Measurements from ENCODE around the gene SHROOM3.
A peak's percentile ranks its signal among the peaks of the same experiment; 100 is the strongest.

SHROOM3 gene

DNA sequence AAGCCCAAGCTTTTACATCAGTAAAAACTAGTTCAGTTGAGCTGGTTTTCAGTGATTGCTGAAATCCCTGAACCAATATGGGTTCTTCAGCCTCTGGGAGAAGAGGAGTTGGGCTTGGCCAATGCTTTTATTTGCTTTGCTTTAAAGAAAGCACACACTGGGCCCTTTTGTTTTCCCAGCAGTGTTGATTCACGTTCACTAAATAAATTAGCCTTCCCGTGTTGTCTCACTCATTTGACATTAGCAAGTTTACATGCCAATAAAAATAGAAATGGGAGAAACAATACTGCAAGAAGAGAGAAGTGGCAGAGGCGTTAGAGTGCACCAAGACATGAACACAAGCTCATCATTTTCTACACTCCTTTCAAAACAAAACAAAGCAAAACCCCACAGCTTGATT, 136.2 kb downstream of the SHROOM3 start:
- no peak for DNase-seq

DNA sequence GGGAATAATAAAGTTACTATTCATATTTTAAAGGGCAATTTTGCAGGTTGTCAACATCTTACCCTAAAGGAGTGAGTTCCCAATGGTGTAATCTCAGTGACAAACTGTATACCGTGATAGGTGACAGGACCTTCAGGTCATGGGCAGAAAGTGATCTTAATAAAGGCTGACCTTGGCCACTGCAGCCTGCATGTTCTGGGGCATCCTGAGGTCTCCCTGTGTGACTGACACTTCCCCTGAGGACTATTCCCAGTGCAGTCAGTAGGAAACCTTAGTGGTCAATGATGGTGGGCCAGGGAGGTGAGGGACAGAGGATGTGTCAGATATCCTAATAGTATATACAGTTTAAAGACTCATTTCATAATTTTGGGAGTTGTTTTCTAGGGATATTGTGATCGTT, 137.2 kb downstream of the SHROOM3 start:
- DNase-seq: no peak

DNA sequence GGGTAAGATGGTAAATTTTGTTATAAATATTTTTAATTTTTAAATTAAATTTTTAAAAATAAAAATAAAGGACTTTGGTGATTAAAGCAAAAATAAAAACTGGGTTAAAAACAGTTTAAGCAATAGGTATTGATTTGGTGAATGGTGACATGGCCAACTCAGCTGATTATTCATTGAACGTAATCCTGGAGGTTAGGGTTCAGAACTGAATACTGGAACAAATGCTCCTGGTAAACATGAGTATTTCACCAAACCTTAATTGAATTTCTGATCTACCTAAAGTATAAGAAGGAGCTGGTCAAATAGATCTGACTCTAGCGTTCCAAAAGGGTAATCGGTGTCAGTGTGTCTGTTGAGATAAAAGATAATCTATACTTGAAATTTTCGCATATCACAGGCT, 141.8 kb downstream of the SHROOM3 start:
- DNase-seq: no peak

DNA sequence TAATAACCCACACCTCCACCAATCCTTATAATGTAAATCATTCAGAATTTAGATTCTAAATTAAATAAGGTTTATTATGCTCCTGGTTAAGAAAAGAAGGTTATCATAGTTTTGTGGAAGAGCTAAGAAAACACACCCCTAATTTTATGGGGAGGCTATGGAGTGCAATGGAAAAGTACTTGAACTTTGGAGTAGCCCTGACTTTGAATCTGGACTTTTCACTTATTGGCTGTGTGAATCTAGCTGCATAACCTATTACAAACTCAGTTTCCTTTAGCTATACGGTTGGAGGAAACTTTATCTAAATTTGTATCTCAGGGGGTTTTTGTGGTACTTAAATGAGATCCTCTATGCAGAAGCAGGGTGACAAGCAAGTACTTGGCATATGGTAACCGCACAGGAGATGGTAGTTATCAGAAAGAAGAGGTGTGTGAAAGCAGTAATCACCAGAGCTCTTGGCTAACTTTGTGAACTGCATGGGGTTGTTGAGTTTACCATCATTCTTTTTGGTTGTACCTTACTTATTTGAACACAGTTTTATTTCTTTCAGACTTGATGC, 143.1 kb downstream of the SHROOM3 start:
- no peak for DNase-seq

DNA sequence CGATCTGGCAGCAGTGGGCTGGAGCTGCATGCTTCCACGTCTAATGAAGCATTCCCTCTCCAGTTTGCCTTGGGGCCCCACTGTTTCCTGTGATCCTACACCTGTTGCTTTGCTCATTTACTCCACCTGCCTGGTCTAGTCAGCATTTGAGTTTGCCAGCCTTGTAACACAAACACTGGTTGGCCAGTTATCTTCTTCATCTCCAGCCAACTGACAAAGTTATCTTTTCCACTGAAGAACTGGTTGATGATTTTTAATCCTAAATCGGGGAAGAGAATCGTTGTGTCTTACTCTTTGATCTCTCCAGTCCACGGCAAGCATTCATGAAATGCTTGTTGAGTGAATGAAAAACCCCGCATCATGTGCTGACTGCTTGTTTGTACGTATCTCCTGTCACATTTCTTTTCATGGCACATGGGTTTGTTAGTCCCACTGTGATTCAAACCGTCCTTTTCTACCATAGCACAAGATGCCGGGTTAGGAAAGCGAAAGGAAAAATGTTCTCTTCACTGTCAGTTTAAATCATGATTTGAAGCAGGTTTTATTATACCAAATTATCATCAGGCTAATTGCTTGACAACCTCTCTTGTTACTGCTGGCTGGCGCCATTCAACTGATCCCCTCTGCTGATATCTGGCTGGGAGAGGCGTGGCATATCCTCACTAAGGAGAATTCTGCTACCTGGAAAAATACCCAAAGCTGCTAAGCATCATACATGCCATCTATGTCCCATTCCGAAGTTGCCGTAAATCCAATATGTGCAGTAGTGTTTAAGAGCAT, 144.8 kb downstream of the SHROOM3 start:
- DNase-seq: no peak

DNA sequence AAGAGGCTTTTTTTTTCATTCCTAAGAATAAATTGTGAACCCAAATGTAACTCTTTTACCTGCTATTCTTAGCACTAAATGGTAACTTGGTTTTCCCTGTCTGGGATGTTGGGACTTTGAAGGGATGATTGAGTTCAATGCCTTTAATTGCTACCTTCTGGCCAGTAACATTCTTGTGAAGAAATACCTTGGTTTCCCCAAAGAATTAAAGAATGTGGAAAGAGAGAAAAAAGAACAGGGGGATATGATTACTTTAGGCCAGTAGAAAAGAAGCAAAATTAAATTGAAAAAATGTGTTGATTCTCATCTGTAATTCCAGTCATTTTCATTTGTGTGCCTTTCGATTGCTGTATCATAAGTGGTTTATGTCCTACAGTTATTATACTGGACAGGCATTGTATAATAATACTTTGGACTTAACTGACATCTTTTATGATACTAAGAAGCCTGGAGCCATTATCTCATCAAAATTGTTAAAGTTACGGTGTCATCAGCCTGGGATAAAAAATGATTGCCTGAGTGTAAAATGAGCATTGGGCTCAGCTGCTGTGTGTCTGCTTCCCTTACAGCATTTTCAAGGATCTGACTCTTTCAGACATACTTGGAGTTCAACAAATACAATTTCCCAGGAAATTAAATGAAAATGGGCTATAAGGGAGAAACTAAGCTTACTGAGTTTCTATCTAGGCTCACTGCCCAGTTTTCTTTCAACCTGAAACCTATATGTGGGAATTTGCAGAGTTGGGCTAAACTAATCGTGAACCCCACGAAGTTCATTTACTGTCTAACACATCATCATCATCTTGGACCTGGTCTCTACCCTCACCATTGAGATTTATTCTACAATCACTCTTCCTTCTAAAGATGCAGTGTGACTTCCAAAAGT, 146.3 kb downstream of the SHROOM3 start:
- no peak for DNase-seq

DNA sequence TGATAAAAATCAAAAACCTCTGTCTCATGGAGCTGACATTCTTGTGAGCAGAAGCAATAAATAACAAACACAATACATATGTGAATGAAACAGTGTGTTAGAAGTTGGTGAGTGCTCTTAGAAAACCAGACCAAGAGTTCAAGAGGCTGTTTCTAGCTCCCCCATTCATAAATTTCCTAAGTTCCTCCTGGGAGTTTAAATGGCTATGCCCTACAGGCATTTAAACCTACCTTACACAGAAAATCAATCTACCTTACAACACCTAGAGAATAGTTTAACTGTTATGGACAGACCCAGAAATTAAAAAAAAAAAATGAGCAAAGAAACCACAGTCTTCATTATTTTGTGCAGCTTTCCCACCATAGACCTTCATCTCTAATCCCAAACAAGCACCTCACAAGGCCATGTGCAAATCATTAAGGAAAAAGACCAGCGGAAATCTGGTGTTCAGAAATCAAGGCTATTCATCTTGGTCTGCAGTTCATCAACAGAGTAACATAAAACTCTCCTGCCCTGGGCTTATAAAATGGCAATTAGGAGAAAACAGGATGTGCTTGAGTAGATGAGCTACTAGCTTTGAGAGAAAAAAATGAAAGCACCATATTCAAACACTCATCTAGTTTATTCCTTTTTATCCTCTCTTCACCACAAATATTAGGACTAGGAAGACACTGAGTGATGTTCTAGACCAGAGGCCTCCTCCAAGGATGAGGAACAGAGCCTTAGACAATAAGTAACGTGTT, 147.2 kb downstream of the SHROOM3 start:
- no peak for DNase-seq

DNA sequence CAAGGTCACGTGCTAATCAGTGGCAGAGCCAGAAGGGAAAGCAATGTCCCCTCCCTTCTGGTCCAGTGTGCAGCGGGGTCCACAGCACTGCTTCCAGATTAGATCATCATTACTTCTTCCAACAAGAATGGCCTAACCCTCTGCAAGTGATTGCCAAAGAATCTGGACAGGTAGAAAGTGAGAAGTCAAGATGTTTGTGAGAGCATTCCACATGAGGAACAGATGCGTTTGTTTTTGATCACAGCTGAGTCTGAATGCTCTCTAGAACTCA, 147.7 kb downstream of the SHROOM3 start:
- DNase-seq: no peak

DNA sequence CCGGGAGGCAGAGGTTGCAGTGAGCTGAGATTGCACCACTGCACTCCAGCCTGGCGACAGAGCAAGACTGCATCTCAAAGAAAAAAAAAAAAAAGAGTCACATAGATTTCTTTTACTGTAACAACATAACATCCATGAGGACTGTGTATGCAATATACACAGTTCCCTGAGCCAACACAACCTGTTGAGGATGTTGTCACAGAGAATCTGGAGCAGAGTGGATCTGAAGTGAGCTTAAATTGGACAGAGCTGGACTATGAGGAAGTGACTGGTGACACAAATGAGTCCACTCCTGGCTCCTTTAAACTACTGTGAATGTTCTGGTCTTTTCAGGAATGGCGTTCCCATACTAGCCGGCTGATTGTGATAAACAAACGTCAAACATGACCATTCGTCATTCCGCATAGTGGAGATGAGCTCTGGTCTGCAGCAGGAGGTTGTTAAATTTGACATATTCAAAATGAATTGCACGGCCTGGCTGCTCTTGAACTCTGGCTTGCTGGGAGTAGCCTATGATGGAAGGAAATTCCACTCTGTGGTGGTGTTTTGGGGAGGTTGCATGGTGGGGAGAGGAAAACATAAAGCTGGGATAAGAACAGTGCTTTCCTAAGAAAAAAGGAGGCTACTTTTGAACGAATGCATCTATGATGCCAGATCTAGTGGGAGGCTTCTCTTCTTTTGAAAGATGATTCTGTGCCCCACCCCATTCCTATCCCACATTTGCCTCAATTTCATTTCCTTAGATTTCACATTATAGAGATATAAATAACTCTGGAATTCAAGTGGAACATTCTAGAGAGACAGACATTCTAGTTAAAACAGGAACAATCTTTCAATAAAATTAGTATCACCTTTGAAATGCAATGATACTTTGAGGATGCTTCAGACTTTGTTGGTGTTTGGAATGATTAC, 149.5 kb downstream of the SHROOM3 start:
- no peak for DNase-seq

DNA sequence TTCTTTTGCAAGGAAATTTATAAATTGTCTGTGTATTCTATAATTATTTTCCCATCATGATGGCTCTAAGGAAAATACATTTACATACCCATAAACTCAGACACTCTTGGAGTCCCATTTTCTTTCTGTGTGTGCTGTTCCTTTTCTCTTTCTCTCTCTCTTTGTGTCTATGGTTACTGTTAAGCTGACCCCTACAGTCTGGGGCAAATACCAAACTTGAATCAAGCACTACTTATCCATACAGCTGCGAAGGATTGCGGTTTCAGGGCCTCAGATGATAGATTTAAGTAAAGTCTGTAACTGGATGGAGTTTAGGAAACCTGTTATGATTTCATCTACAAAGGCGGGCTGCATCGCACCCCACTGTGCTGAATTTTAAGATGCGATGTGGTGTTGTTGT, 150.2 kb downstream of the SHROOM3 start:
- DNase-seq: no peak

DNA sequence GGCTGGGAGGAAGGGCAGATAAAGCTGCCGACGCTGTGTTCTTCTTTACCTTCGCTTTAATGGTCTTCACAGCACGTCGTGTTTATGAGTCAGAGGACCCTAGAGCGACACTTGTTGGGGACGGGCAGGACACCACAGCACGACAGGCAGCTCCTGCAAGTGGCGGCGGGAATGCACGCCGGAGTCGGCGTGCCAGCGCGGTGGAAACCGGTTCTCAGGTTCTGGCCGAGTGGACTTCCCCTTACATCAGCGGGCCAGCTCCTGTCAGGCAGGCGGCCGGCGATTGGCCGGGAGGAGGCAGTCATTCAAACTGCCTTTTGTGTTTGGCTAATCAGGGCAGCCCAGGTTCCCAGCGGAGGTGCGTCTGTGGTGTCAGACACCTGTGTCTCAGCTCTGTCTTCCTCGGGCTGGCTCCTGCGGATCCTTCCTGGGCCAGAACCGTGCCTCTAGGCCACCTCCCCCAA, 150.9 kb downstream of the SHROOM3 start:
- DNase-seq: peak; percentile 63

DNA sequence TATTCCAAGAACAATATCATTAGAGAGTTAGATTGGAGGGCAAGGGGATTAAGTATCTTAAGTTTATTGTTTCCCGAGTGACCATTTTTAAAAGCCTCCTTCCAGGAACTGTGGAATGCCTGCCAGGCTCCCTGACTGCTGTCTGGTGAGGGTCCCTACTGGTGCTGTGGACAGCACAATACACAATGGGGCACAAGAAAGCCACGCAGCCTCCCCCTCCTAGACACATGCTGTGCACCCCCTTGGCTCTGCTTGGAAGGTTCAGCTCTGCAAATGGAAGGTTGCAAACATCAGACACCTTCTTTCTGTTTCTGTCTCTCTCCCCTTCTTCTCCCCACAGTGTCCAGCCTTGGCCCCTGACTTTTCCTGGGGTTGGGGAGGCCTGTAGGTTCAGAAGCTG, 153.2 kb downstream of the SHROOM3 start:
- no peak for DNase-seq

DNA sequence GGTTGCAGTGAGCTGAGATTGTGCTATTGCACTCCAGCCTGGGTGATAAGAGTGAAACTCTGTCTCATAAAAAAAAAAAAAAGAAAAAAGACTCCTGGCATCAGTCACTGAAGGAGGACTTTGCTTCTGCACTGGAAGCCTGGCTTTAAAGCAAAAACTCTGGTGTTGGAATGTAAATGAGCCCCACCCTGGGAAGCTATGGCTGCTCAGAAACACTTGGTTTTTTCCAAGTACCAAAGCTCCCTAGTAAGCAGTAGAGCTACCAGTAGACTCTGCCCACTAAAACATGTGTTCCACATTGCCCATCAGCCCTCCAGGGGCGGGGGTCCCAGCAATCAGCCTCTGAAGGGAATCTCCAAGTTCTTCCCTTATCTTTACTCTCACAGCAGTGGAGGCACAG, 154.4 kb downstream of the SHROOM3 start:
- DNase-seq: no peak

DNA sequence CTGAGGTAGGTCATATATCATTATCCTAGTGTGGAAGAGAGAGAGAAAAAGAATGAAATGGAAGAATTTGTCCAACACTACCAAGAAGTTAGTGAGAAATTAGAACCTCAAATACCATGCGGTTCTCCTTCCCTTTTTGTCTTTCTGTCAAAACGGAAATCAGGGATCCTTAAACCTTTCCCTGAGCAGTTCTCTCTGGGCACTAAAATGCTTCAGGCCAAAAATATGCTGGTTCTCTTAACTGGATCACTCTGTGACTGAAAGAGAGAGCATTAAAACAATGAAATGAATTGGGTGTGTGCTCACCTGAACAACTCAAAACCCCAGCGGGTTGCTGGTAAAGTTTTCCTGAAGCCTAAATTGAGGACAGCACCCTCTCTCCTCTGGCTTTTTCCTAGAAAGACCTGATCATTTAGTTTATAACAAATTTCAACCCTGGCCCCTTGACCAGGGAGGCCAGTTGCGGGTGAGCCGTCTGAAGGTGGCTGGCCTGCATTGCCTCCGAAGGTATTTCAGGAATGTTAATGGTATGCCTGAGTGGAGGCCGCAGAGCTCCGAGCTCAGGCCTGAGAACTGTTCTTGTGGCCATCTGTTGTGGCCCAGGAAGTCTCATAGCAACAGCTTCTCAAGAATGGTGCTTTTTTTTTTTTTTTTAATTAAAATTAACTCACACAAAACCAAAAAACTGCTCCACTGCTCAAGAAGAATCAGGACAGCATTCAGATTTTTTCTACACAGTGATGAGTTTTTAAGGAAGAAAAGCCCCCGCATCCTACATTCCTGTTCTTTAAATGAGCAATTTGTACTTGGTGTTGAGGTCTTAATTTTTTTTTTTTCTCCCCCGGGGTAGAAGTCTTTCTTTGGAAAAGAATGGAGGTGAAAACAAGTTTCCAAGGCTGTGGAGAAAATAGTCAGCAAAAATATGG, 155.1 kb downstream of the SHROOM3 start:
- no peak for DNase-seq

DNA sequence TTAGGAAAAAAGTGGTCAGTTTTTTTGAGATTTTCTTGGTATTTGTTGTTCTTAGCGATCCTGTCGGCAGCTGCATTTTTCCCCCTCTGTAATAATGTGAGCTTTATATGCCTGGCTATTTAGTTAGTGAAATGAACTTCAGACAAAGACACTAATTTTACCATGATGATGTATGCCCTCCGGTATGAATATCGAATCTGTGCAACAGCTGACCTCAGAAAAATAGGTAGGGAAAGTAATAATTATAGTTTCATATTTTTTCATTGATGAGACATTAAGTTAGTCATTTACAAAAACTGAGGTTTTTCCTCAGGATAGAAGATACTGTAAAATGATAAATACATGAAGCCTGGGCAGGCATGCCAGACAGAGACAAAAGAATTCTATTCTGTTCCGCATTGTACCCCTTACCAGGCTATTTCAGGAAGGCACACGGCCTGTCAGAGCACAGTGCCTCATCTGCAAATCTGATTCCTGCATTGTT, 155.8 kb downstream of the SHROOM3 start:
- DNase-seq: no peak

DNA sequence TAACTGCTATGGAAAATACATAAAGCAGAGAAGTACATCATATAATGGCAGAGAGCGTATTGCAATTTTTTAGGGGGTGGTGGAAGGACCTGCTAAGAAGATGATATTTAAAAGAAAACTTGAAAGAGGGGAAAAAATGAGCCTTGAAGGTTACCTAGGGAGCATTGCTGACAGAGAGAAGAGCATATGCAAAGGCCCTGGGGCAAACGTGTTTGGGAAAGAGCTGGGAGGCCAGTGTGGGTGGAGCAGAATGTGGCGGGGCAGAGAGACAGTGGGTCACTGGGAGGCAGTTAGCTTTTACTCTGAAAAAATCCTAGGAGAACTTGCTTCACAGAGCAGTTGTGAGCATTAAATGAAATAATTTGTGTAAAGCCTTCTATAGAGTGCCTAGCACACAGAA, 157.0 kb downstream of the SHROOM3 start:
- no peak for DNase-seq

DNA sequence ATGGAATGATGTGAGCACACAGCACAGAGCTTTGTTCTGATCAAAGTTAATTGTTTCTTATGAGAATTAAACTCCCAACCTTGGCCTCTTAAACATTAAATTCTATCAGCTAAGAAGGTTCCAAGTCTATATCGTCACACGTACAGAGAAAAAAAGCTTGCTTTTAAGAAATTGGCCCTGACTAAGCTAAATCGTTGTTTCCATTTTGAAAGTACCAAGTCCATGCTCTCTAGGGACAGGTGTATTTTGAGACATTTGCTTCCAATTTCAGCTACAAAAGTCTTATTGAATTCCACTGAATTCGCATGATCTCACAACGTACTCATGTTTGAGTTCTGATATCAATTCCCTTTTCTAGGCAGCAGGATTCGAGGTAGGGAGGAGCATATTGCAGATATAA, 157.4 kb downstream of the SHROOM3 start:
- DNase-seq: no peak

DNA sequence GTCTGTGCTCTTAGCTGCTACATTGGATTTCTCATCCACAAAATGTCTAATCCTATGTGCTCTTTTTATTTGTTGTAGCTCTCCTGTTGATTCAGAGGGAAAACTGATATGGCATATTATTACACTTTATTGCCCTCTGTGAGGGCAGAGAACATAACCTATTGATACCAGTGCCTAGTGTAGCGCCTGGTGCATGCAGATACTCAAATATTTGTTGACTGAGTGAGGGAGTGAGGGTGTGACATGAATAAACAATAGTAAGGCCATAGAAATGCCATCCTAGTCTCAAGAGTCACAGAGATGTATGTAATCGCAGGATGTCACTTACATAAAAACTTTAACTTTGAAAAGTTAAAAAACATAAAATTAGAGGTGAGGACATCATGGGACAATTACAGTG, 159.1 kb downstream of the SHROOM3 start:
- DNase-seq: no peak

DNA sequence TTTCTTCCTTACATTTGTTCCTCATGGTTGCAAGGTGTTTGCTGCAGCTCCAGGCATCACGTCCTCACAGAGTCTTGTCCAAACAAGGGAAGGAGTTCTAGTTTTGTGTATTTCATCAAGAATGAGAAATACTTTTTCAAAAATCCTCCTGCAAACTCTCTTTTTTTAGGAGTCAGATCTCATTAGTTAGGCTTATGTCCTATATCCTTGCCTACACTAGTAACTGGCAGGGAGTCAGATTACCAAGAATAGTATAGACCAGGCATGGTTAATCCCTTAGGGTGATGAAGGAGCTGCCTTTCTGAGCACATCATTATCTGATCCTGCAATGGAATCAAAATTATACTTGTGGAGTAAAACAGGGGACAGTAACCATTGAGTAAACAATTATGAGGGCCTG, 160.4 kb downstream of the SHROOM3 start:
- DNase-seq: no peak

DNA sequence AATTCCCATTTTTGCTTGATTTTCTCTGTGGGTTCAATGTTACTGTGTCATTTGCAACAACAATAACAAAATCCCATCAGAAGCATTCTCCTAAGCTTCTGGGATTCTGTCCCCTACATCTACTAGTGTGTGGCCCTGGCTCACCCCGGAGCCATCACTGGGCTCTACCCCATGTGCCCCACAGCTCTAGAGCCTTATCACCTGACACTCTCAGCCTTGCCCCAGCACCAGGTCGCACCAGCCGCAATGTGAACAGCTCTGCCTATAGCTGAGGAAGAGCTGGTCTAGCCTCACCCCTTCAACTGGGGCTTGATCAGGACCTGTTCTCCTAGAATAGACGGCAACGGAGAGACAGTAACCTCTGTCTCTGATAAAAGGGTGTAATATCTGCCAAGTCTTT, 161.7 kb downstream of the SHROOM3 start:
- DNase-seq: no peak

DNA sequence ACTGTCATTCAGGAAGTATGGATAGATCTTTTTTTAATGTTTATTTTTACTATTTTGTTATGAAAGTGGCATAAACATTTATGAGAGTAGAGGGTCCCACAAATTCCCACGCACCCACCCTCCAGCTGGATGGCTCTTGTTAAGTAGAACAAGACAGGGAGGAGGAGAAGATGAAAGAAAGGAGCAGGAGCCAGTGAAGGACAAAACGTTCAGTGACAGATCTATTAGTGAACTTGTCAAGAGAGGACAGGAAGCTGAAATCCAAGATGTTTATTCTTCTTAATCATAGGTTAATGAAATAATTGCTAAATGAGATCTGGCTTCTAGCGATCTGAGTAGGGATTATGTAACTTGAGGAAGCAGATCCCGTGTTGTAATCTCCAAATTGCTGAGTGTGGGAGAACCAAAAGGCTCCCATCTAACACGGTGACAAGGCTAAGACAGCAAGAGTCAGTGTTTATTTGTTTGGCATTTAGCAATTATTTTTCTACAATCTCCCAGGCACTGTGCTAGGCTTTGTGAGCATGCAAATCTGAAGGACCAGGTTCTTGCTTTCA, 162.5 kb downstream of the SHROOM3 start:
- DNase-seq: no peak

Measured in activated CD8-positive, alpha-beta memory T cell treated with anti-CD3 and anti-CD28 coated beads for 24 hours (primary cell).